H1 (cell line): ENCODE measurements around the gene NPR2. TPM values are rescaled to one million over a fixed set of nuclear protein-coding genes. Genes with fewer than 3 reads are reported as not detected.

Source experiments
- SIN3A ChIP-seq, 2 experiments: IDR thresholded peaks in 1 of 2; conservative IDR thresholded peaks in 1 of 2; 2 replicates each; pipeline ENCODE4 v1.6.1; 2011 to 2012; ENCODE audit warnings: low read length in 2 of 2, improper control_type of control experiment in 1 of 2, low read depth in 1 of 2, mild to moderate bottlenecking in 1 of 2
- polyA plus RNA-seq, 7 experiments: library from polyadenylated mRNA; depleted of rRNA in 3 of 7; stranded (reverse) in 5 of 7; unstranded in 2 of 7; fragments of >200 nt in 5 of 7; fragments of 200-250 nt in 2 of 7; gene quantifications; 1 replicate in 5 of 7; 2 replicates in 1 of 7; 4 replicates in 1 of 7; pipeline versions ENCODE4 v1.2.1 to v1.2.3, GENCODE V29; 2011 to 2013; ENCODE audit warnings: missing spikeins in 2 of 7, mixed read lengths in 2 of 7
- total RNA-seq: library from RNA; stranded (reverse); fragmentation: NEBNext Ultra II Directional; extraction: Animal tissue kit (Norgen Biotek cat#: 25700); gene quantifications from 2 replicates; pipeline ENCODE4 v1.2.1, GENCODE V29; 2021

Gene NPR2
- total and polyA plus RNA-seq, 2 of the 8 experiments (the other 6 are each of a cell fraction or from before 2014, with no cell fraction given), result 11.0 to 17.0 TPM

- TF ChIP-seq SIN3A (conservative IDR thresholded peaks at IDR 0.05 in 1 of 2, IDR thresholded peaks at IDR 0.05 in 1 of 2; ENCODE audit: low read depth in 1 of 2, low read length in 2 of 2), result peak; percentile 18 to 21; a peak in 1 of 4 replicates
Measured at GRCh38 chr9:35748858-35749514, 42.4 kb upstream of the NPR2 start, which contains the start of the genes GBA2 and RGP1 (continued).
